GM12878 (cell line): ENCODE data around the gene BMF. TPM values are rescaled to one million over a fixed set of nuclear protein-coding genes. Genes with fewer than 3 reads are reported as not detected.

Experiments used
- ATAC-seq: fragments of 200-7000 bp; cut with Tn5 transposase; 3 replicates; pipeline ENCODE4 v1.9.1; 2020; ENCODE audit warnings: mild to moderate bottlenecking, moderate library complexity
- BruUV-seq: library from RNA; stranded (reverse); fragments of 400-500 nt; replicated peaks from 2 replicates; lab custom pipeline; 2021; lab: Mats Ljungman, UMichigan
- CTCF ChIA-PET: fragments of 300-600 bp; sonication (Branson Sonifier 250); formaldehyde crosslinking; extraction: SDS; loops from one replicate; lab custom pipeline; 2021; ENCODE audit warnings: inconsistent platforms; lab: Yijun Ruan, JAX
- POLR2A ChIA-PET: fragments of 350-600 bp; formaldehyde crosslinking; extraction: SDS; loops from one replicate; lab custom pipeline; 2021; ENCODE audit warnings: inconsistent platforms; lab: Charles Lee
- RAD21 ChIA-PET: fragments of 300-600 bp; sonication (Branson Sonifier 250); formaldehyde crosslinking; loops from one replicate; lab custom pipeline; 2023; ENCODE audit warnings: antibody characterized with exemption; ENCODE audit not compliant: unreplicated experiment; lab: Charles Lee
- SMC1A ChIA-PET: fragments of 300-600 bp; sonication (Branson Sonifier 250); formaldehyde crosslinking; loops from one replicate; lab custom pipeline; 2023; ENCODE audit not compliant: unreplicated experiment, uncharacterized antibody; lab: Charles Lee
- DNase-seq: peaks from one replicate; pipeline ENCODE4 v3.0.0-alpha.2; 2011; ENCODE audit warnings: low read depth, low spot score
- FAIRE-seq: peaks from 3 replicates; lab custom pipeline; 2011; peaks lifted over from hg19 to GRCh38; lab: Jason Lieb, UNC
- H2AFZ ChIP-seq: 2 replicates; pipeline ENCODE4 v1.6.0; 2011; ENCODE audit warnings: low read depth, low read length, control low read depth; ENCODE audit not compliant: control insufficient read depth
- H3K27ac ChIP-seq: 2 replicates; pipeline ENCODE4 v1.5.1; 2011; ENCODE audit warnings: control low read depth; ENCODE audit not compliant: control insufficient read depth, insufficient read depth
- H3K27me3 ChIP-seq, 2 experiments: replicated peaks in 1 of 2; 2 replicates each; pipeline versions ENCODE4 v1.6.0 to v1.6.1; 2011; ENCODE audit warnings: low read length in 1 of 2; ENCODE audit not compliant: control insufficient read depth in 2 of 2, insufficient read depth in 2 of 2
- H3K36me3 ChIP-seq, 2 experiments: 2 replicates each; pipeline ENCODE4 v1.5.1; 2011; ENCODE audit warnings: low read length in 1 of 2; ENCODE audit not compliant: control insufficient read depth in 2 of 2, insufficient read depth in 2 of 2
- H3K4me1 ChIP-seq: 2 replicates; pipeline ENCODE4 v1.6.1; 2011; ENCODE audit warnings: mild to moderate bottlenecking, low read length, moderate library complexity, mixed read lengths; ENCODE audit not compliant: control insufficient read depth, insufficient read depth
- H3K4me2 ChIP-seq: 2 replicates; pipeline ENCODE4 v1.6.0; 2011; ENCODE audit warnings: control low read depth; ENCODE audit not compliant: control insufficient read depth, insufficient read depth
- H3K4me3 ChIP-seq: fragments of 200-600 bp; sonication (generic); 2 replicates; pipeline ENCODE4 v1.5.1; 2016
- H3K79me2 ChIP-seq: 2 replicates; pipeline ENCODE4 v1.6.0; 2011; ENCODE audit warnings: low read length; ENCODE audit not compliant: control insufficient read depth, insufficient read depth
- H3K9ac ChIP-seq: 2 replicates; pipeline ENCODE4 v1.8.0; 2011; ENCODE audit warnings: low read length, control low read depth, mixed read lengths; ENCODE audit not compliant: control insufficient read depth, insufficient read depth
- H3K9me3 ChIP-seq: replicated peaks from 3 replicates; pipeline ENCODE4 v1.5.1; 2011; ENCODE audit warnings: mild to moderate bottlenecking, low read length; ENCODE audit not compliant: control insufficient read depth, insufficient read depth
- H4K20me1 ChIP-seq: 2 replicates; pipeline ENCODE4 v1.6.0; 2011; ENCODE audit not compliant: control insufficient read depth, insufficient read depth
- CBX3 ChIP-seq: fragments of 200-600 bp; sonication (generic); IDR thresholded peaks from 2 replicates; pipeline ENCODE4 v1.6.1; 2016; ENCODE audit warnings: low read depth, borderline replicate concordance
- GATAD2B ChIP-seq: fragments of 450-650 bp; conservative IDR thresholded peaks from 2 replicates; pipeline ENCODE4 v1.6.1; 2017; ENCODE audit warnings: low read depth, mild to moderate bottlenecking, moderate library complexity
- POLR2AphosphoS5 ChIP-seq: IDR thresholded peaks from 2 replicates; pipeline ENCODE4 v1.6.1; 2011; ENCODE audit warnings: mild to moderate bottlenecking, low read length, inconsistent platforms
- ZBTB4 ChIP-seq: fragments of 450-650 bp; formaldehyde crosslinking; IDR thresholded peaks from 2 replicates; pipeline ENCODE4 v1.4.0; 2022; ENCODE audit warnings: mild to moderate bottlenecking, moderate library complexity
- WGBS: methylation state at CpG from one replicate; pipeline ENCODE4 v1.1.6; 2016; ENCODE audit warnings: low lambda C conversion rate; ENCODE audit not compliant: insufficient replicate concordance, insufficient coverage; ENCODE audit errors: missing lambda C conversion rate; 5-methylcytosine and 5-hydroxymethylcytosine counted together
- in situ Hi-C: fragments of 300-500 bp; cut with MboI; formaldehyde crosslinking; loops from 9 replicates; pipeline ENCODE4 v1.14.3; 2018; ENCODE audit warnings: mixed read lengths
- intact Hi-C: fragments of 100-400 bp; cut with micrococcal nuclease; formaldehyde crosslinking; loops from one replicate; pipeline ENCODE4 v1.14.2; 2022; ENCODE audit not compliant: unreplicated experiment
- polyA plus RNA-seq, 11 experiments: library from polyadenylated mRNA; depleted of rRNA in 4 of 11; unstranded in 6 of 11; stranded (reverse) in 5 of 11; fragments of >200 nt; fragmentation: Nextera tagmentation in 4 of 11; fragmentation: Illumina TruSeq in 1 of 11; extraction: Ambion mirVana in 4 of 11; extraction: Trizol in 1 of 11; gene quantifications; 1 replicate in 1 of 11; 2 replicates in 10 of 11; pipeline versions ENCODE4 v1.2.1 to v1.2.3, GENCODE V29; 2011 to 2016; ENCODE audit warnings: inconsistent platforms in 2 of 11, missing spikeins in 2 of 11, low read depth in 1 of 11
- total RNA-seq, 4 experiments: library from RNA; depleted of rRNA in 3 of 4; stranded (reverse); fragments of >200 nt in 3 of 4; fragmentation: Illumina TruSeq in 1 of 4; extraction: Trizol in 1 of 4; gene quantifications; 2 replicates each; pipeline versions ENCODE4 v1.2.1 to v1.2.3, GENCODE V29; 2013 to 2021

Gene BMF
- total and polyA plus RNA-seq, 10 of the 15 experiments (the other 5 are each of a cell fraction or from before 2014, with no cell fraction given) = 0.82 to 34.9 (median 16.9) TPM

GRCh38 chr15:40043927-40044716, 64.6 kb downstream of the BMF start:
- DNase-seq = no peak
- no peak for FAIRE-seq
- in situ Hi-C loops = loop anchor here (10.0 kb wide), 1 partner anchor 151 kb away; no protein-coding TSS in a partner anchor

More at GRCh38 chr15:40043927-40044716, 64.6 kb downstream of the BMF start:
- RAD21 ChIA-PET = interaction anchor here (0.5 to 8.5 kb wide), 10 partner anchors 9 to 257 kb away, joined by 3 to 903 read pairs (median 4); partner anchors contain the start of gene BMF
- Histone ChIP-seq H3K36me3 (no peaks in the 10 kb centered on the region; a peak in 1 of 4 replicates), H3K27ac (peak overlapping the region; percentile 17), H3K27me3 (no peaks in the 10 kb centered on the region), H3K9me3 (no peaks in the 10 kb centered on the region), H4K20me1 (no peaks in the 10 kb centered on the region), H3K4me2 (peak overlapping the region; percentile 78), H3K4me1 (peaks cover 59% of the 10 kb centered on the region), H3K79me2 (peaks cover 17% of the 10 kb centered on the region), H3K9ac (no peak overlapping the region; the same call in 1 of the 2 replicates), H3K4me3 (no peak overlapping the region), H2AFZ (no peak overlapping the region)
- TF ChIP-seq POLR2AphosphoS5 = no peak
- no peak for TF ChIP-seq GATAD2B
- no peak for TF ChIP-seq CBX3
- TF ChIP-seq ZBTB4 (CRISPR knock-in tag) = no peak
- POLR2A ChIA-PET = interaction anchor here (1.0 to 8.0 kb wide), 2 partner anchors 60 to 110 kb away, joined by 3 to 307 read pairs; partner anchors contain the start of genes BMF and EIF2AK4
- 77% methylated on average over 10 of the region's 10 CpGs for WGBS
- intact Hi-C loops = loop anchor here (2.0 to 5.0 kb wide), 3 partner anchors 119 to 257 kb away; no protein-coding TSS in a partner anchor
- BruUV-seq = no TSS peak
- no peak for ATAC-seq
- SMC1A ChIA-PET = interaction anchor here (0.6 to 23.0 kb wide), 9 partner anchors 59 to 256 kb away, joined by 3 to 1082 read pairs (median 4); partner anchors contain the start of genes BMF and BUB1B
- CTCF ChIA-PET = interaction anchor here (0.7 to 11.8 kb wide), 14 partner anchors 9 to 259 kb away, joined by 3 to 776 read pairs (median 6); partner anchors contain the start of gene BMF
